ENCODE results near the gene CYB5D1.

The CYB5D1 gene

GRCh38 chr17:7882629-7883028 lies 24.8 kb downstream of the CYB5D1 start:
- TF ChIP-seq GABPA (IDR thresholded peaks at IDR 0.05; ENCODE audit: low read depth) (no peak), REST (IDR thresholded peaks at IDR 0.05; ENCODE audit: insufficient replicate concordance, low read depth) (no peak), SPI1 (IDR thresholded peaks at IDR 0.05; ENCODE audit: borderline replicate concordance, low read depth) (no peak), POLR2AphosphoS5 (IDR thresholded peaks at IDR 0.05; ENCODE audit: low read depth) (no peak), CTCF (IDR thresholded peaks at IDR 0.05; ENCODE audit: insufficient read depth, low read length) (no peak)
- H3K27me3 ChIP-seq (ENCODE audit: insufficient read depth, poor library complexity, severe bottlenecking): no peaks in the 10 kb centered on the region
- DNase-seq (ENCODE audit: low read depth in 1 of 2, low spot score in 1 of 2): no peak
- no peak overlapping the region for H3K27ac ChIP-seq (replicated peaks)
- no peak overlapping the region for H3K4me3 ChIP-seq (replicated peaks; ENCODE audit: insufficient read depth, low read length)

GRCh38 chr17:7883781-7884386 lies 26.1 kb downstream of the CYB5D1 start:
- Histone ChIP-seq H3K27me3 (ENCODE audit: insufficient read depth, poor library complexity, severe bottlenecking) (no peaks in the 10 kb centered on the region), H3K27ac (replicated peaks) (peak overlapping the region; percentile 45), H3K4me3 (replicated peaks; ENCODE audit: insufficient read depth, low read length) (no peak overlapping the region)
- no peak for TF ChIP-seq SPI1 (IDR thresholded peaks at IDR 0.05; ENCODE audit: borderline replicate concordance, low read depth)
- TF ChIP-seq CTCF (IDR thresholded peaks at IDR 0.05; ENCODE audit: insufficient read depth, low read length): no peak
- TF ChIP-seq POLR2AphosphoS5 (IDR thresholded peaks at IDR 0.05; ENCODE audit: low read depth): no peak
- no peak for TF ChIP-seq REST (IDR thresholded peaks at IDR 0.05; ENCODE audit: insufficient replicate concordance, low read depth)
- no peak for TF ChIP-seq GABPA (IDR thresholded peaks at IDR 0.05; ENCODE audit: low read depth)
- DNase-seq (ENCODE audit: low read depth in 1 of 2, low spot score in 1 of 2): no peak

GRCh38 chr17:7884581-7885366 lies 27.0 kb downstream of the CYB5D1 start:
- H3K4me3 ChIP-seq (replicated peaks; ENCODE audit: insufficient read depth, low read length): peak overlapping the region; percentile 38
- H3K27me3 ChIP-seq (ENCODE audit: insufficient read depth, poor library complexity, severe bottlenecking): no peaks in the 10 kb centered on the region
- peak overlapping the region; percentile 92 for H3K27ac ChIP-seq (replicated peaks)
- DNase-seq (ENCODE audit: low read depth in 1 of 2, low spot score in 1 of 2): peak in 1 of 2 experiments; percentile 9
- TF ChIP-seq GABPA (IDR thresholded peaks at IDR 0.05; ENCODE audit: low read depth): no peak
- TF ChIP-seq REST (IDR thresholded peaks at IDR 0.05; ENCODE audit: insufficient replicate concordance, low read depth): no peak
- TF ChIP-seq POLR2AphosphoS5 (IDR thresholded peaks at IDR 0.05; ENCODE audit: low read depth): no peak
- no peak for TF ChIP-seq CTCF (IDR thresholded peaks at IDR 0.05; ENCODE audit: insufficient read depth, low read length)
- no peak for TF ChIP-seq SPI1 (IDR thresholded peaks at IDR 0.05; ENCODE audit: borderline replicate concordance, low read depth)

Measured in HL-60 (cell line).